GM12878 (cell line): Measurements from ENCODE around the gene AP3B1. TPM values are rescaled to one million over a fixed set of nuclear protein-coding genes. Genes with fewer than 3 reads are reported as not detected.

ENCODE experiments used
- ATAC-seq: fragments of 200-7000 bp; cut with Tn5 transposase; 3 replicates; pipeline ENCODE4 v1.9.1; 2020; ENCODE audit warnings: mild to moderate bottlenecking, moderate library complexity
- BruUV-seq: library from RNA; stranded (reverse); fragments of 400-500 nt; replicated peaks from 2 replicates; lab custom pipeline; 2021; lab: Mats Ljungman, UMichigan
- CTCF ChIA-PET: fragments of 300-600 bp; sonication (Branson Sonifier 250); formaldehyde crosslinking; extraction: SDS; loops from one replicate; lab custom pipeline; 2021; ENCODE audit warnings: inconsistent platforms; lab: Yijun Ruan, JAX
- POLR2A ChIA-PET: fragments of 350-600 bp; formaldehyde crosslinking; extraction: SDS; loops from one replicate; lab custom pipeline; 2021; ENCODE audit warnings: inconsistent platforms; lab: Charles Lee
- RAD21 ChIA-PET: fragments of 300-600 bp; sonication (Branson Sonifier 250); formaldehyde crosslinking; loops from one replicate; lab custom pipeline; 2023; ENCODE audit warnings: antibody characterized with exemption; ENCODE audit not compliant: unreplicated experiment; lab: Charles Lee
- SMC1A ChIA-PET: fragments of 300-600 bp; sonication (Branson Sonifier 250); formaldehyde crosslinking; loops from one replicate; lab custom pipeline; 2023; ENCODE audit not compliant: unreplicated experiment, uncharacterized antibody; lab: Charles Lee
- DNase-seq: peaks from one replicate; pipeline ENCODE4 v3.0.0-alpha.2; 2011; ENCODE audit warnings: low read depth, low spot score
- FAIRE-seq: peaks from 3 replicates; lab custom pipeline; 2011; peaks lifted over from hg19 to GRCh38; lab: Jason Lieb, UNC
- H2AFZ ChIP-seq: 2 replicates; pipeline ENCODE4 v1.6.0; 2011; ENCODE audit warnings: low read depth, low read length, control low read depth; ENCODE audit not compliant: control insufficient read depth
- H3K27ac ChIP-seq: 2 replicates; pipeline ENCODE4 v1.5.1; 2011; ENCODE audit warnings: control low read depth; ENCODE audit not compliant: control insufficient read depth, insufficient read depth
- H3K27me3 ChIP-seq, 2 experiments: replicated peaks in 1 of 2; 2 replicates each; pipeline versions ENCODE4 v1.6.0 to v1.6.1; 2011; ENCODE audit warnings: low read length in 1 of 2; ENCODE audit not compliant: control insufficient read depth in 2 of 2, insufficient read depth in 2 of 2
- H3K36me3 ChIP-seq, 2 experiments: 2 replicates each; pipeline ENCODE4 v1.5.1; 2011; ENCODE audit warnings: low read length in 1 of 2; ENCODE audit not compliant: control insufficient read depth in 2 of 2, insufficient read depth in 2 of 2
- H3K4me1 ChIP-seq: 2 replicates; pipeline ENCODE4 v1.6.1; 2011; ENCODE audit warnings: mild to moderate bottlenecking, low read length, moderate library complexity, mixed read lengths; ENCODE audit not compliant: control insufficient read depth, insufficient read depth
- H3K4me2 ChIP-seq: 2 replicates; pipeline ENCODE4 v1.6.0; 2011; ENCODE audit warnings: control low read depth; ENCODE audit not compliant: control insufficient read depth, insufficient read depth
- H3K4me3 ChIP-seq: fragments of 200-600 bp; sonication (generic); 2 replicates; pipeline ENCODE4 v1.5.1; 2016
- H3K79me2 ChIP-seq: 2 replicates; pipeline ENCODE4 v1.6.0; 2011; ENCODE audit warnings: low read length; ENCODE audit not compliant: control insufficient read depth, insufficient read depth
- H3K9ac ChIP-seq: 2 replicates; pipeline ENCODE4 v1.8.0; 2011; ENCODE audit warnings: low read length, control low read depth, mixed read lengths; ENCODE audit not compliant: control insufficient read depth, insufficient read depth
- H3K9me3 ChIP-seq: replicated peaks from 3 replicates; pipeline ENCODE4 v1.5.1; 2011; ENCODE audit warnings: mild to moderate bottlenecking, low read length; ENCODE audit not compliant: control insufficient read depth, insufficient read depth
- H4K20me1 ChIP-seq: 2 replicates; pipeline ENCODE4 v1.6.0; 2011; ENCODE audit not compliant: control insufficient read depth, insufficient read depth
- CREM ChIP-seq: IDR thresholded peaks from 2 replicates; pipeline ENCODE4 v1.6.1; 2014; ENCODE audit warnings: antibody characterized with exemption, low read depth
- FOS ChIP-seq: IDR thresholded peaks from 3 replicates; pipeline ENCODE4 v1.6.1; 2011; ENCODE audit warnings: borderline replicate concordance; ENCODE audit not compliant: insufficient read length; ENCODE audit errors: extremely low read depth
- NFIC ChIP-seq: IDR thresholded peaks from 2 replicates; pipeline ENCODE4 v1.6.1; 2012; ENCODE audit warnings: low read depth, mild to moderate bottlenecking, inconsistent platforms, low read length, moderate library complexity
- NFYA ChIP-seq: IDR thresholded peaks from 2 replicates; pipeline ENCODE4 v1.6.1; 2011; ENCODE audit warnings: low read depth, mild to moderate bottlenecking, low read length, improper control_type of control experiment, borderline replicate concordance
- SREBF1 ChIP-seq: IDR thresholded peaks from 2 replicates; pipeline ENCODE4 v1.6.1; 2012; ENCODE audit warnings: mild to moderate bottlenecking, low read length
- STAT1 ChIP-seq: fragments of 450-650 bp; conservative IDR thresholded peaks from 2 replicates; pipeline ENCODE4 v1.6.1; 2014; ENCODE audit warnings: antibody characterized with exemption, mild to moderate bottlenecking
- TARDBP ChIP-seq: IDR thresholded peaks from 2 replicates; pipeline ENCODE4 v1.6.1; 2016; ENCODE audit warnings: borderline replicate concordance
- ZNF207 ChIP-seq: fragments of 450-650 bp; IDR thresholded peaks from 2 replicates; pipeline ENCODE4 v1.6.1; 2014; ENCODE audit warnings: antibody characterized with exemption, mild to moderate bottlenecking, borderline replicate concordance
- ZNF274 ChIP-seq: IDR thresholded peaks from one replicate; pipeline ENCODE4 v1.8.0; 2011; ENCODE audit not compliant: insufficient read length, insufficient read depth
- WGBS: methylation state at CpG from one replicate; pipeline ENCODE4 v1.1.6; 2016; ENCODE audit warnings: low lambda C conversion rate; ENCODE audit not compliant: insufficient replicate concordance, insufficient coverage; ENCODE audit errors: missing lambda C conversion rate; 5-methylcytosine and 5-hydroxymethylcytosine counted together
- in situ Hi-C: fragments of 300-500 bp; cut with MboI; formaldehyde crosslinking; loops from 9 replicates; pipeline ENCODE4 v1.14.3; 2018; ENCODE audit warnings: mixed read lengths
- intact Hi-C: fragments of 100-400 bp; cut with micrococcal nuclease; formaldehyde crosslinking; loops from one replicate; pipeline ENCODE4 v1.14.2; 2022; ENCODE audit not compliant: unreplicated experiment
- polyA plus RNA-seq, 11 experiments: library from polyadenylated mRNA; depleted of rRNA in 4 of 11; unstranded in 6 of 11; stranded (reverse) in 5 of 11; fragments of >200 nt; fragmentation: Nextera tagmentation in 4 of 11; fragmentation: Illumina TruSeq in 1 of 11; extraction: Ambion mirVana in 4 of 11; extraction: Trizol in 1 of 11; gene quantifications; 1 replicate in 1 of 11; 2 replicates in 10 of 11; pipeline versions ENCODE4 v1.2.1 to v1.2.3, GENCODE V29; 2011 to 2016; ENCODE audit warnings: inconsistent platforms in 2 of 11, missing spikeins in 2 of 11, low read depth in 1 of 11
- total RNA-seq, 4 experiments: library from RNA; depleted of rRNA in 3 of 4; stranded (reverse); fragments of >200 nt in 3 of 4; fragmentation: Illumina TruSeq in 1 of 4; extraction: Trizol in 1 of 4; gene quantifications; 2 replicates each; pipeline versions ENCODE4 v1.2.1 to v1.2.3, GENCODE V29; 2013 to 2021
- TF ChIP-seq, protein P1 (sequence below): fragments of 450-650 bp; IDR thresholded peaks from 2 replicates; pipeline ENCODE4 v1.6.1; 2017; ENCODE audit warnings: low read depth, mild to moderate bottlenecking, moderate library complexity
- TF ChIP-seq, protein P2 (sequence below): fragments of 450-650 bp; IDR thresholded peaks from 2 replicates; pipeline ENCODE4 v1.6.1; 2018; ENCODE audit warnings: borderline replicate concordance, mild to moderate bottlenecking; ENCODE audit not compliant: partially characterized antibody
- TF ChIP-seq, protein P3 (sequence below): IDR thresholded peaks from 2 replicates; pipeline ENCODE4 v1.6.1; 2011; ENCODE audit warnings: mild to moderate bottlenecking, low read depth, low read length, moderate library complexity; ENCODE audit not compliant: insufficient replicate concordance

The AP3B1 gene
- total and polyA plus RNA-seq, 10 of the 15 experiments (the other 5 are each of a cell fraction or from before 2014, with no cell fraction given): 30.9 to 70.8 (median 46.0) TPM

DNA sequence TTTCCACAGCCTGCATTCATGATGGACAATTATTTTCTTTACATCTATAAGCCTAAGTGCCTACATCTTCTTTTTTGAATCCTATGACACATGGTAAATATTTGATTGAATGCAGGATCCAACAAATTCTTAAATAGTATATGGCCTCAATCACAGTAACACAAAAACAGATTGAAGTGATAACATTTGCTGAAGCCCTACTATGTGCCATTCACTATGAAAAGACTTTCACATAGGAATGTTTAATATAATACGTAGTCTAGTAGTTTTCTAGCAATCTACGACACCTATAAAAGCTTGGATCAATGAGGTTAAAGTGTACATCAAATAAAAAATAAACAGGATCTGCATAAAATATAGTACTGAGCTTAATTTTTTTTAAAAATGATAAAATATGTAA lies 231.0 kb downstream of the AP3B1 start (continued):
- no peak for TF ChIP-seq CREM

DNA sequence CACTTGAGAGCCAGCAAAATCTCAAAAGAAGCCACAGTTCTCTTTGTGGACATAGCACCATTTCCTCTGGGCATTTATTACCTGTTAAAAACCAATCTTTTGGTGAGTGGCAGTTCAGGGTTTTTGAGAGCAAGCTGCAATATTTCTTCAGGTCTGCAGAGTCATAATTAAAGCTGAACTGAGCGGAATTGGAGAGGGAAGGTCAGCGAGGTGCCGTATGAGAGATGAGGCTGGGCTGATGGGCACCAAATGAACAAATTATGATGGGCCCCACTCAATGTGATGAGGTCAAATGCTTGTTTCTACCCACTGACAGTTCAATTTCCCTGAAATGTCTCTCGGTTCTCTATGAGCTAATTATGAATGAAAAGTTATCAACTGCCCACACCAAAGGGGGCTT lies 231.9 kb downstream of the AP3B1 start:
- Histone ChIP-seq H3K79me2 (no peaks in the 10 kb centered on the region), H3K27ac (no peak overlapping the region), H2AFZ (no peak overlapping the region), H3K36me3 (peaks cover 0 to 2% of the 10 kb centered on the region in 2 experiments; a peak in 2 of 4 replicates), H3K9me3 (no peaks in the 10 kb centered on the region; the same call in 2 of the 3 replicates), H3K4me3 (no peak overlapping the region), H3K4me2 (no peak overlapping the region), H3K27me3 (no peaks in the 10 kb centered on the region), H3K4me1 (no peaks in the 10 kb centered on the region), H4K20me1 (no peaks in the 10 kb centered on the region), H3K9ac (no peak overlapping the region)
- intact Hi-C loops (no loop called here), in situ Hi-C loops (no loop called here)
- ChIA-PET RAD21 (no interaction called here), SMC1A (interaction anchor here (0.6 to 3.8 kb wide), 5 partner anchors 9 to 154 kb away, joined by 4 to 22 read pairs (median 8); no protein-coding TSS in a partner anchor), CTCF (interaction anchor here (0.8 to 4.0 kb wide), 4 partner anchors 14 to 100 kb away, joined by 3 to 12 read pairs (median 3); no protein-coding TSS in a partner anchor), POLR2A (no interaction called here)
- BruUV-seq: no TSS peak
- TF ChIP-seq NFYA (no peak), NFIC (no peak), ZNF274 (no peak), SREBF1 (no peak), FOS (no peak), STAT1 (no peak), ZNF207 (no peak), TARDBP (no peak)
- TF ChIP-seq, protein P1, sequence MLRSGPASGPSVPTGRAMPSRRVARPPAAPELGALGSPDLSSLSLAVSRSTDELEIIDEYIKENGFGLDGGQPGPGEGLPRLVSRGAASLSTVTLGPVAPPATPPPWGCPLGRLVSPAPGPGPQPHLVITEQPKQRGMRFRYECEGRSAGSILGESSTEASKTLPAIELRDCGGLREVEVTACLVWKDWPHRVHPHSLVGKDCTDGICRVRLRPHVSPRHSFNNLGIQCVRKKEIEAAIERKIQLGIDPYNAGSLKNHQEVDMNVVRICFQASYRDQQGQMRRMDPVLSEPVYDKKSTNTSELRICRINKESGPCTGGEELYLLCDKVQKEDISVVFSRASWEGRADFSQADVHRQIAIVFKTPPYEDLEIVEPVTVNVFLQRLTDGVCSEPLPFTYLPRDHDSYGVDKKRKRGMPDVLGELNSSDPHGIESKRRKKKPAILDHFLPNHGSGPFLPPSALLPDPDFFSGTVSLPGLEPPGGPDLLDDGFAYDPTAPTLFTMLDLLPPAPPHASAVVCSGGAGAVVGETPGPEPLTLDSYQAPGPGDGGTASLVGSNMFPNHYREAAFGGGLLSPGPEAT: no peak
- TF ChIP-seq, protein P2, sequence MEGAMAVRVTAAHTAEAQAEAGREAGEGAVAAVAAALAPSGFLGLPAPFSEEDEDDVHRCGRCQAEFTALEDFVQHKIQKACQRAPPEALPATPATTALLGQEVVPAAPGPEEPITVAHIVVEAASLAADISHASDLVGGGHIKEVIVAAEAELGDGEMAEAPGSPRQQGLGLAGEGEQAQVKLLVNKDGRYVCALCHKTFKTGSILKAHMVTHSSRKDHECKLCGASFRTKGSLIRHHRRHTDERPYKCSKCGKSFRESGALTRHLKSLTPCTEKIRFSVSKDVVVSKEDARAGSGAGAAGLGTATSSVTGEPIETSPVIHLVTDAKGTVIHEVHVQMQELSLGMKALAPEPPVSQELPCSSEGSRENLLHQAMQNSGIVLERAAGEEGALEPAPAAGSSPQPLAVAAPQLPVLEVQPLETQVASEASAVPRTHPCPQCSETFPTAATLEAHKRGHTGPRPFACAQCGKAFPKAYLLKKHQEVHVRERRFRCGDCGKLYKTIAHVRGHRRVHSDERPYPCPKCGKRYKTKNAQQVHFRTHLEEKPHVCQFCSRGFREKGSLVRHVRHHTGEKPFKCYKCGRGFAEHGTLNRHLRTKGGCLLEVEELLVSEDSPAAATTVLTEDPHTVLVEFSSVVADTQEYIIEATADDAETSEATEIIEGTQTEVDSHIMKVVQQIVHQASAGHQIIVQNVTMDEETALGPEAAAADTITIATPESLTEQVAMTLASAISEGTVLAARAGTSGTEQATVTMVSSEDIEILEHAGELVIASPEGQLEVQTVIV: no peak
- TF ChIP-seq, protein P3, sequence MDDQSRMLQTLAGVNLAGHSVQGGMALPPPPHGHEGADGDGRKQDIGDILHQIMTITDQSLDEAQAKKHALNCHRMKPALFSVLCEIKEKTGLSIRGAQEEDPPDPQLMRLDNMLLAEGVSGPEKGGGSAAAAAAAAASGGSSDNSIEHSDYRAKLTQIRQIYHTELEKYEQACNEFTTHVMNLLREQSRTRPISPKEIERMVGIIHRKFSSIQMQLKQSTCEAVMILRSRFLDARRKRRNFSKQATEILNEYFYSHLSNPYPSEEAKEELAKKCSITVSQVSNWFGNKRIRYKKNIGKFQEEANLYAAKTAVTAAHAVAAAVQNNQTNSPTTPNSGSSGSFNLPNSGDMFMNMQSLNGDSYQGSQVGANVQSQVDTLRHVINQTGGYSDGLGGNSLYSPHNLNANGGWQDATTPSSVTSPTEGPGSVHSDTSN: no peak
- WGBS: 96% methylated on average over 4 of the region's 4 CpGs
- no peak for DNase-seq
- no peak for ATAC-seq
- FAIRE-seq: no peak
